H1 (cell line): Measurements from ENCODE around the gene TATDN2. TPM values are rescaled to one million over a fixed set of nuclear protein-coding genes. Genes with fewer than 3 reads are reported as not detected.

Source experiments
- CTCF ChIA-PET: fragments of 300-600 bp; sonication (Branson Sonifier 250); formaldehyde crosslinking; loops from one replicate; lab custom pipeline; 2021; ENCODE audit not compliant: partially characterized antibody; lab: Charles Lee
- POLR2A ChIA-PET: fragments of 300-600 bp; sonication (Branson Sonifier 250); formaldehyde crosslinking; loops from one replicate; lab custom pipeline; 2021; ENCODE audit warnings: inconsistent platforms; ENCODE audit not compliant: partially characterized antibody; lab: Charles Lee
- DNase-seq, 2 experiments: peaks; one replicate each; pipeline versions ENCODE4 v3.0.0 to v3.0.0-alpha.2; 2010 to 2022; ENCODE audit warnings: low spot score in 2 of 2, low read depth in 1 of 2, mixed read lengths in 1 of 2
- FAIRE-seq: peaks from 2 replicates; lab custom pipeline; 2011; peaks lifted over from hg19 to GRCh38; lab: Jason Lieb, UNC
- H2AFZ ChIP-seq: 2 replicates; pipeline ENCODE4 v1.8.1; 2012; ENCODE audit warnings: low read length, inconsistent platforms
- H2AK5ac ChIP-seq: 2 replicates; pipeline ENCODE4 v1.6.1; 2013; ENCODE audit warnings: low read depth, low read length
- H2BK120ac ChIP-seq: replicated peaks from 2 replicates; pipeline ENCODE3; 2013; ENCODE audit warnings: low read depth, low read length, inconsistent platforms
- H2BK12ac ChIP-seq: 2 replicates; pipeline ENCODE4 v1.6.1; 2013; ENCODE audit warnings: low read depth, low read length
- H2BK15ac ChIP-seq: 2 replicates; pipeline ENCODE4 v1.6.1; 2013; ENCODE audit warnings: low read length
- H2BK20ac ChIP-seq: 2 replicates; pipeline ENCODE4 v1.6.1; 2013; ENCODE audit warnings: low read length
- H2BK5ac ChIP-seq: 2 replicates; pipeline ENCODE4 v1.6.1; 2013; ENCODE audit warnings: low read depth, low read length
- H3K14ac ChIP-seq: 2 replicates; pipeline ENCODE4 v1.6.1; 2013; ENCODE audit warnings: inconsistent platforms; ENCODE audit not compliant: insufficient read length
- H3K18ac ChIP-seq: 2 replicates; pipeline ENCODE4 v1.6.1; 2013; ENCODE audit warnings: low read length; ENCODE audit errors: extremely low read depth
- H3K23ac ChIP-seq: 2 replicates; pipeline ENCODE4 v1.6.1; 2013; ENCODE audit warnings: inconsistent platforms; ENCODE audit not compliant: insufficient read length
- H3K23me2 ChIP-seq: 2 replicates; pipeline ENCODE4 v1.6.1; 2013; ENCODE audit warnings: low read depth, low read length
- H3K27ac ChIP-seq: 2 replicates; pipeline ENCODE4 v1.6.1; 2011; ENCODE audit warnings: low read depth, low read length, inconsistent platforms
- H3K27me3 ChIP-seq, 4 experiments: replicated peaks in 1 of 4; 1 replicate in 1 of 4; 2 replicates in 3 of 4; pipeline versions ENCODE4 v1.6.1 to v1.8.1; 2011 to 2013; ENCODE audit warnings: low read length in 3 of 4, mild to moderate bottlenecking in 3 of 4, inconsistent platforms in 2 of 4, mixed read lengths in 2 of 4, moderate library complexity in 1 of 4; ENCODE audit not compliant: control insufficient read depth in 3 of 4, insufficient read depth in 3 of 4; ENCODE audit errors: extremely low read depth in 1 of 4
- H3K36me3 ChIP-seq, 4 experiments: 2 replicates each; pipeline versions ENCODE4 v1.6.1 to v1.8.1; 2011 to 2013; ENCODE audit warnings: mild to moderate bottlenecking in 4 of 4, low read length in 3 of 4, moderate library complexity in 2 of 4, control low read depth in 1 of 4, inconsistent platforms in 1 of 4; ENCODE audit not compliant: insufficient read depth in 4 of 4, control insufficient read depth in 2 of 4
- H3K4ac ChIP-seq: replicated peaks from 2 replicates; pipeline ENCODE3; 2013; ENCODE audit warnings: low read length, low read depth, mixed read lengths, inconsistent platforms; ENCODE audit not compliant: insufficient read length
- H3K4me1 ChIP-seq, 4 experiments: replicated peaks in 1 of 4; 1 replicate in 1 of 4; 2 replicates in 3 of 4; pipeline versions ENCODE4 v1.6.1 to v1.8.1; 2011 to 2013; ENCODE audit warnings: low read length in 3 of 4, inconsistent platforms in 2 of 4, mixed read lengths in 1 of 4; ENCODE audit not compliant: insufficient read depth in 4 of 4, control insufficient read depth in 3 of 4
- H3K4me2 ChIP-seq, 2 experiments: 2 replicates each; pipeline versions ENCODE4 v1.6.1 to v1.8.1; 2011 to 2013; ENCODE audit warnings: low read depth in 2 of 2, low read length in 2 of 2, control low read depth in 1 of 2, inconsistent platforms in 1 of 2, mild to moderate bottlenecking in 1 of 2; ENCODE audit not compliant: insufficient read depth in 1 of 2
- H3K4me3 ChIP-seq, 4 experiments: fragments of 200-600, 300-600 bp in 1 of 4; sonication (generic), shearing (Covaris generic), sonication (Bioruptor Twin) in 1 of 4; 2 replicates each; pipeline versions ENCODE4 v1.5.1 to v1.8.1; 2011 to 2016; ENCODE audit warnings: low read length in 4 of 4, low read depth in 3 of 4, control low read depth in 2 of 4, inconsistent platforms in 2 of 4, mild to moderate bottlenecking in 2 of 4, mixed read lengths in 1 of 4, moderate library complexity in 1 of 4; ENCODE audit not compliant: insufficient read depth in 2 of 4; ENCODE audit errors: extremely low read depth in 1 of 4
- H3K56ac ChIP-seq: replicated peaks from 2 replicates; pipeline ENCODE3; 2013; ENCODE audit warnings: low read depth, mild to moderate bottlenecking, mixed read lengths, low read length, inconsistent platforms; ENCODE audit not compliant: insufficient read length
- H3K79me1 ChIP-seq: 2 replicates; pipeline ENCODE4 v1.6.1; 2013; ENCODE audit warnings: low read depth, low read length, control low read depth
- H3K79me2 ChIP-seq, 2 experiments: 2 replicates each; pipeline versions ENCODE4 v1.6.1 to v1.8.1; 2012 to 2013; ENCODE audit warnings: low read length in 2 of 2, mild to moderate bottlenecking in 2 of 2, inconsistent platforms in 1 of 2; ENCODE audit not compliant: insufficient read depth in 2 of 2, control insufficient read depth in 1 of 2
- H3K9ac ChIP-seq, 4 experiments: replicated peaks in 1 of 4; 1 replicate in 1 of 4; 2 replicates in 3 of 4; pipeline versions ENCODE4 v1.6.1 to v1.8.1; 2011 to 2013; ENCODE audit warnings: low read depth in 3 of 4, low read length in 3 of 4, control low read depth in 2 of 4, mild to moderate bottlenecking in 2 of 4, moderate library complexity in 2 of 4, inconsistent platforms in 1 of 4; ENCODE audit errors: extremely low read depth in 1 of 4
- H3K9me3 ChIP-seq, 2 experiments: 2 replicates each; pipeline versions ENCODE4 v1.6.1 to v1.8.1; 2012 to 2013; ENCODE audit warnings: mild to moderate bottlenecking in 2 of 2, moderate library complexity in 2 of 2, control low read depth in 1 of 2, inconsistent platforms in 1 of 2, low read depth in 1 of 2, low read length in 1 of 2, mixed read lengths in 1 of 2; ENCODE audit not compliant: insufficient read depth in 2 of 2
- H4K20me1 ChIP-seq, 2 experiments: replicated peaks in 1 of 2; 2 replicates each; pipeline versions ENCODE3 to v1.8.1; 2011 to 2013; ENCODE audit warnings: inconsistent platforms in 2 of 2, low read length in 2 of 2, mild to moderate bottlenecking in 1 of 2; ENCODE audit not compliant: insufficient read depth in 2 of 2, control insufficient read depth in 1 of 2
- H4K5ac ChIP-seq: 2 replicates; pipeline ENCODE4 v1.6.1; 2013; ENCODE audit warnings: low read length, low read depth, mixed read lengths, inconsistent platforms; ENCODE audit not compliant: insufficient read length
- H4K8ac ChIP-seq: 2 replicates; pipeline ENCODE4 v1.8.0; 2013; ENCODE audit warnings: mild to moderate bottlenecking, moderate library complexity, low read length, inconsistent platforms; ENCODE audit not compliant: insufficient read depth; ENCODE audit errors: extremely low read depth
- H4K91ac ChIP-seq: replicated peaks from 2 replicates; pipeline ENCODE3; 2013; ENCODE audit warnings: low read length, mixed read lengths, inconsistent platforms; ENCODE audit not compliant: insufficient read length
- SIRT6 ChIP-seq: IDR thresholded peaks from one replicate; pipeline ENCODE4 v1.7.1; 2012; ENCODE audit warnings: low read length, inconsistent platforms
- SP1 ChIP-seq: IDR thresholded peaks from 2 replicates; pipeline ENCODE4 v1.6.1; 2011; ENCODE audit warnings: low read depth, low read length
- SP4 ChIP-seq: IDR thresholded peaks from 2 replicates; pipeline ENCODE4 v1.6.1; 2012; ENCODE audit warnings: low read length, inconsistent platforms
- SRF ChIP-seq: IDR thresholded peaks from 2 replicates; pipeline ENCODE4 v1.6.1; 2011; ENCODE audit warnings: mild to moderate bottlenecking, low read depth, low read length, moderate library complexity
- WGBS, 2 experiments: shearing (Covaris generic) in 1 of 2; methylation state at CpG; one replicate each; pipeline versions ENCODE4 v1.1.6 to v1.1.7; 2013 to 2015; ENCODE audit warnings: low lambda C conversion rate in 2 of 2, mixed read lengths in 2 of 2, inconsistent platforms in 1 of 2, low coverage in 1 of 2, missing lambda C conversion rate in 1 of 2; ENCODE audit not compliant: insufficient replicate concordance in 2 of 2, insufficient coverage in 1 of 2, insufficient read length in 1 of 2; ENCODE audit errors: extremely low coverage in 1 of 2, missing lambda C conversion rate in 1 of 2; 5-methylcytosine and 5-hydroxymethylcytosine counted together
- polyA plus RNA-seq, 7 experiments: library from polyadenylated mRNA; depleted of rRNA in 3 of 7; stranded (reverse) in 5 of 7; unstranded in 2 of 7; fragments of >200 nt in 5 of 7; fragments of 200-250 nt in 2 of 7; gene quantifications; 1 replicate in 5 of 7; 2 replicates in 1 of 7; 4 replicates in 1 of 7; pipeline versions ENCODE4 v1.2.1 to v1.2.3, GENCODE V29; 2011 to 2013; ENCODE audit warnings: missing spikeins in 2 of 7, mixed read lengths in 2 of 7
- total RNA-seq: library from RNA; stranded (reverse); fragmentation: NEBNext Ultra II Directional; extraction: Animal tissue kit (Norgen Biotek cat#: 25700); gene quantifications from 2 replicates; pipeline ENCODE4 v1.2.1, GENCODE V29; 2021
- TF ChIP-seq, protein P1 (sequence below): IDR thresholded peaks from 2 replicates; pipeline ENCODE4 v1.6.1; 2012; ENCODE audit warnings: inconsistent platforms
- TF ChIP-seq, protein P2 (sequence below): IDR thresholded peaks from 2 replicates; pipeline ENCODE4 v1.6.1; 2011; ENCODE audit warnings: low read depth, mild to moderate bottlenecking, low read length; ENCODE audit not compliant: insufficient read depth

The TATDN2 gene
- total and polyA plus RNA-seq, 2 of the 8 experiments (the other 6 are each of a cell fraction or from before 2014, with no cell fraction given) = 12.1 to 34.8 TPM

GRCh38 chr3:10253731-10254130 lies 5.5 kb downstream of the TATDN2 start:
- Histone ChIP-seq H2BK12ac (no peak overlapping the region; the same call in 1 of the 2 replicates), H4K5ac (no peak overlapping the region), H3K27ac (no peak overlapping the region), H2AFZ (no peak overlapping the region), H3K4me2 (no peak overlapping the region), H3K27me3 (no peaks in the 10 kb centered on the region), H3K23me2 (peaks cover 11% of the 10 kb centered on the region; the same call in 1 of the 2 replicates), H3K4me1 (peaks cover 0 to 7% (median 4%) of the 10 kb centered on the region in 4 experiments; a peak in 5 of 7 replicates), H2AK5ac (no peak overlapping the region), H3K9ac (no peak overlapping the region; a peak in 1 of 7 replicates), H3K14ac (no peak overlapping the region), H3K18ac (no peak overlapping the region), H4K20me1 (peaks cover 0 to 6% of the 10 kb centered on the region in 2 experiments), H2BK20ac (no peak overlapping the region), H3K9me3 (no peaks in the 10 kb centered on the region), H3K4me3 (no peak overlapping the region), H4K91ac (no peak overlapping the region), H3K23ac (no peak overlapping the region), H2BK120ac (no peak overlapping the region)
- 94% methylated on average over 3 of the region's 3 CpGs; no CpG with 5 or more reads in 1 of the 2 experiments for WGBS, 2 experiments
- DNase-seq = no peak
- POLR2A ChIA-PET = interaction anchor here (1.2 kb wide), 1 partner anchor 10 kb away, joined by 4 read pairs; no protein-coding TSS in a partner anchor
- no peak for FAIRE-seq
- TF ChIP-seq SRF (no peak), SP4 (no peak), SIRT6 (no peak), SP1 (no peak)
- TF ChIP-seq, protein P1, sequence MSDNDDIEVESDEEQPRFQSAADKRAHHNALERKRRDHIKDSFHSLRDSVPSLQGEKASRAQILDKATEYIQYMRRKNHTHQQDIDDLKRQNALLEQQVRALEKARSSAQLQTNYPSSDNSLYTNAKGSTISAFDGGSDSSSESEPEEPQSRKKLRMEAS = no peak
- TF ChIP-seq, protein P2, sequence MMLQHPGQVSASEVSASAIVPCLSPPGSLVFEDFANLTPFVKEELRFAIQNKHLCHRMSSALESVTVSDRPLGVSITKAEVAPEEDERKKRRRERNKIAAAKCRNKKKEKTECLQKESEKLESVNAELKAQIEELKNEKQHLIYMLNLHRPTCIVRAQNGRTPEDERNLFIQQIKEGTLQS = no peak
- TF ChIP-seq, all 59 proteins: peak for 0
- Histone ChIP-seq H2BK15ac (no peak overlapping the region), H3K79me1 (peaks cover 25% of the 10 kb centered on the region), H3K4ac (no peak overlapping the region), H3K36me3 (peaks cover 4 to 18% (median 11%) of the 10 kb centered on the region in 4 experiments; a peak in 7 of 8 replicates), H2BK5ac (no peak overlapping the region; the same call in 1 of the 2 replicates), H4K8ac (no peak overlapping the region), H3K79me2 (peaks cover 0 to 54% of the 10 kb centered on the region in 2 experiments; a peak in 2 of 4 replicates), H3K56ac (no peak overlapping the region)
- CTCF ChIA-PET = interaction anchor here (3.0 kb wide), 1 partner anchor 10 kb away, joined by 11 read pairs; no protein-coding TSS in a partner anchor
